ENCODE data around the gene POLK.
"Not testable (repeated sequence)": the region's sequence is repeated elsewhere in the genome, so short reads cannot be mapped to it uniquely, and the experiment has no call there.

The POLK gene

DNA sequence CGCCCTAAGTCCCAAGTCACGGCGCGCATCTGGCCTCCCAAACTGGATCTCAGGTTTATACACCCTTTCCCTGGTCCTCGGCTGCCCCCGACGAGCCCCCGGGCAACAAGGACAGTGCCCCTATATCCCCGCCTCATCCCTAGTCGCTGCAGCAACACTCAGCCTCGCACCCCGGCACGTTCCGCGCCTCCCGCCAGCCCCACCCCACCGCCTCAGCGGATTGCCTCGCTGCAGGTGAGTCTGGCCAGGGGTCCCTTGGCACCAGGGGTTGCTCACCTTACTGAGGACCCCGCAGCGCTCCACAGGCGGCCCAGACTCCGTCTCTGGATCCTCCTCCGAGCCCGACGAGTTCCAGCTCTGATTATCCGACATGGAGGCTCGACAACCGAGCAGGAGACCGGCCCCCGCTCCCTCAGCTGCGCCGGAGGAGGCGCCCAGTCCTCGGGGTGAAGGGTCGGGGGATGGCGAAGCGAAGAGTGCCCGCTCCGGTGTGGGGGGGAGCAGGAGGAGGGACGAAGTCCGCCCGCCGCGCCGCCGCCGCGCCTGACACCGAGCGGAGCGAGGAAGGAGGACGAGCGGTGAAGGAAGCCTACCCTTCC, 756 bp upstream of the POLK start:
- DNase-seq (ENCODE audit: low read depth in 3 of 3): peak in 2 of 3 experiments; percentile 1 to 19

GRCh38 chr5:75512383-75513074, 838 bp downstream of the POLK start:
- no peak for DNase-seq (ENCODE audit: low read depth in 3 of 3)

- no peak for DNase-seq (ENCODE audit: low read depth in 3 of 3)
Observed at GRCh38 chr5:75513841-75514240, 2.1 kb downstream of the POLK start.

GRCh38 chr5:75514323-75514722, 2.6 kb downstream of the POLK start:
- DNase-seq (ENCODE audit: low read depth in 3 of 3): no peak

DNA sequence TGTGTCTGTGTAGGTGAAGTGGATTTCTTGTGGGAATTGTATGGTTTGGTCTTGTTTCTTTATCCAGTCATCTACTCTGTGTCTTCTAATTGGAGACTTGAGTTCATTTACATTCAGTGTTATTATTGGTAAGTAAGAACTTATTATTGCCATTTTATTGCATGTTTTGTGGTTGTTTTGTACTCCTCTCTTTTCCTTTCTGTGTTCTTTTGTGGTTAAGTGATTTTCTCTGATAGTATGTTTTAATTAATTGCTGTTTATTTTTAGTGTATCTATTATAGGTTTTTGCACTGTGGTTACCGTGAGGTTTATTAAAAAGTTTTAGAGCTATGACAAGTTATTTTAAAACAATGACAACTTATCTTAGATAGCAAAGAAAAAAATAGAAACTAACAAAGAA, 8.1 kb downstream of the POLK start:
- no peak for DNase-seq (ENCODE audit: low read depth in 3 of 3)

GRCh38 chr5:75521195-75521594, 9.5 kb downstream of the POLK start:
- DNase-seq (ENCODE audit: low read depth in 3 of 3): no peak

DNA sequence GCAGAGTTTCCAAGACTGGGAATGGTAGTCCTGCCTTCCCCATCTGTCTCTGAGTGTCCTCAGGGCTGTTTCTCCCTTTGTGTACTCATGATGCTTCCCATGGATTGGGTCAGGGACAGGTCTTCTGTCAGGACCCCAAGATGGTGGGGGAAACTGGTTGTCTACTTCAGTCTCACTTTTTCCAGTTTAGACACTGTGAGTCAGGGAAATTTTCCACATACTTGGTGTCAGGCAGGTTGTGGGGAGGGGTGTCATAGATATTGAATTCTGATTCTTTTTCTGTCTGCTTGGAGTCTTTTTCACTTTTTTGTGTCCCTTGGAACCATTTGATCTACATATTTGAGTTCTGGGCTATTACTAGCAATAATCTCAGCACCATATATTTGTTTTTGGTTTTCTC, 10.3 kb downstream of the POLK start:
- DNase-seq (ENCODE audit: low read depth in 3 of 3): no peak

- no peak for DNase-seq (ENCODE audit: low read depth in 3 of 3)
Observed at GRCh38 chr5:75522542-75522941, 10.9 kb downstream of the POLK start.

DNA sequence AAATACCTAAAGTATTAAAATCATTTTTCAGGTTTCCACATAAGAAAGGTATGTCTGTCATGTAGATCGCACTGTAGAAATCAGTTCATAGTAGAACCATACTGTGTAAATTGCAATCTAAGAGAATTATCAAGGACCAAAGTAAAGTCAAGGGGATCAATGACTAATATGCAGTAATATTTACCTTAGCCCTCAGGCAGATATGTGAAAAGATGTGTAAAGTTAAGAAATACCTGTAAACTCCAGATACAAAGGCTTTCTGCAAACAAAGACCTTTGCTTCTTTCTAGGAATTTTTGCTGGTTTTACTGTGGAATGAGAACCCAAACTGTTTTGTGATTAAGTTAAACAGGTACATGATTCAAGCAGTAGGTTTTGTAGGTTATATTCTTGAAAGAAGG, 11.6 kb downstream of the POLK start:
- DNase-seq (ENCODE audit: low read depth in 3 of 3): no peak

GRCh38 chr5:75524071-75524470, 12.4 kb downstream of the POLK start:
- DNase-seq (ENCODE audit: low read depth in 3 of 3): no peak

- no peak for DNase-seq (ENCODE audit: low read depth in 3 of 3)
Observed at GRCh38 chr5:75524591-75524990, 12.9 kb downstream of the POLK start.

- no peak for DNase-seq (ENCODE audit: low read depth in 3 of 3)
Observed at GRCh38 chr5:75525344-75525743, 13.7 kb downstream of the POLK start.

- DNase-seq (ENCODE audit: low read depth in 3 of 3): no peak
Observed at GRCh38 chr5:75526070-75526469, 14.4 kb downstream of the POLK start.

DNA sequence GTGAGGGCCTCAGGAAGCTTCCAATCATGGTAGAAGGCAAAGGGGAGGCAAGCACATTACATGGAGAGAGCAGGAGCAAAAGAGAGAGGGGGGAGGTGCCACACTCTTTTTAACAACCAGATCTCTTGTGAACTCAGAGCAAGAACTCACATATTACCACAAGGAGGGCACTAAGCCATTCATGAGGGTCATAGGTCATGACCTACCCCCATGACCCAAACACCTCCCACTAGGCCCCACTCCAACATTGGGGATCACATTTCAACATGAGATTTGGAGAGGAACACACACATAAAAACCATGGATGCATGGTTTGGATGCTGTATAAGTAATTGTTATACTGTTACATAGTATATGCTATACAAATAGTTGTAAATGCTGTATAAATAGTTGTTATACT, 17.5 kb downstream of the POLK start:
- no peak for DNase-seq (ENCODE audit: low read depth in 3 of 3)

DNA sequence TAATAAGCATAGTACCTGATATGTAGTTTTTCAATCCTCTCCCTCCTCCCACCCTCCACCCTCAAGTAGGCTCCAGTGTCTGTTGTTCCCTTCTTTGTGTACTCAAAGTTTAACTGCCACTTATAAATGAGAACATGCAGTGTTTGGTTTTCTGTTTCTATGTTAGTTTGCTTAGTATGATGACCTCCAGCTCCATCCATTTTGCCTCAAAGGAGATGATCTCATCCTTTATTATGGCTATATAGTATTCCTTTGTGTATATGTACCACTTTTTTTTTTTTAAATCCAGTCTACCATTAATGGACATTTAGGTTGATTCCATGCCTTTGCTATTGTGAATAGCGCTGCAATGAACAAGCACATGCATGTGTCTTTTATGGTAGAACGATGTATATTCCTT, 20.5 kb downstream of the POLK start:
- no peak for DNase-seq (ENCODE audit: low read depth in 3 of 3)

- not testable (repeated sequence) for DNase-seq (ENCODE audit: low read depth in 3 of 3)
Observed at GRCh38 chr5:75533716-75534115, 22.0 kb downstream of the POLK start.

DNA sequence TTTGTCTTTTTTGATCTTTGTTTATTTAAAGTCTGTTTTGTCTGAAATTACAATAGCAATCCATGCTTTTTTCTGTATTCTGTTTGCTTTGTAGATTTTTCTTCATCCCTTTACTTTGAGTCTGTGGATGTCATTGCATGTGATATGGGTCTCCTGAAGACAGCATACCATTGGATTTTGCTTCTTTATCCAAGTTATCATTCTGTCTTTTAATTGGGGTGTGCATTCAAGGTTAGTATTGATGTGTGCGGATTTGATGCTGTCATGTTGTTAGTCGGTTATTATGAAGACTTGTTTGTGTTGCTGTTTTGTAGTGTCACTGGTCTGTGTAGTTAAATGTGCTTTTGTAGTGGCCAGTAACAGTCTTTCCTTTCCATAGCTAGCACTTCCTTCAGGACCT, 23.0 kb downstream of the POLK start:
- DNase-seq (ENCODE audit: low read depth in 3 of 3): no peak

GRCh38 chr5:75536147-75536546, 24.5 kb downstream of the POLK start:
- DNase-seq (ENCODE audit: low read depth in 3 of 3): no peak

DNA sequence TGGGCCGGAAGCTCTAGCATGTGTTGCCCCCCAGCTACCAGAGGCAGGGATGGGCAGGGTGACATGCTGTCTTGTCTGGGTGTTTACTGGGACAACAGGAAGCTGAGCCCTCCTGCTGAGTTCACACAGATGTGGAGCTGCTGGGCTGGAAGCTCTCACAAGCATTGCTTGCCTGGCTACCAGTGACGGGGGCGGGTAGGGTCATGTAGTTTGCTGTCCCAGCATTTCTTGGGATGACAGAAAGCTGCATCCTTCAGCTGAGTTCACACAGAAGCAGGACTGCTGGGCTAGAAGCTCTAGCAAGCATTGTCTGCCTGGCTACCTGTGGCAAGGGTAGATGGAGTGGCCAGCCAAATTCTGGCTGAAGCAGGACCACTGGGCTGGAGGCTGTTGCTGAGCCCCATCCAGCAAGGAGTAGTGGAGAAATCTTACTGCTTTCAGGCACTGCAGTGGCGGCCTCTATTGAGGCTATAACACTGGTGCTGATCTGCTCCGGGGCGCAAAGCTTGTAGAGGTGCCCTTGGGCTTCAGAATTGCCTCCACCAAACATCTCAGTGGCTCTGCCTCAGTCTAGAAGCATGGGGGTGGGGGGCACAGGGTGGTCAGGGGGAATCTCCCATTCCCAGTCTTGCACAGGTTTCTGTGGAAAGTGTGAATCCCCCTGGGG, 25.1 kb downstream of the POLK start:
- DNase-seq (ENCODE audit: low read depth in 3 of 3): no peak

DNA sequence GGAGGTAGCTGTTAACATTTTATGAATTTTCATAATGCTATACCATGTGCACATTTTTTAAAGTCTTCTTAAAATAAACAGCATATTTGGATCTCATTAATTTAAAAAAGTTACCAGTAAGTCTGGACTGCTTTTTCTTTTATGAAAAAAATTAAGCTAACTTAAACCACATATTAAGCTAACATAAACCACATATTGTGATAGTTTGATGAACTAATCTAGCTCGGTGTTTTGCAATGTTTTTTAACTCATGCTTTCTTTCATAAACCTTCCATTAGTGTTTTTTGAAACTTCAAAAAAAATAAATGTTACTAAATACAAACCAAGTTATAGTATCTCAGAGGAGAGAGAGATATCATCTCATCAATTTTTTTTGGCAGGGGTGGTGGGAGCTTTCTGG, 26.5 kb downstream of the POLK start:
- DNase-seq (ENCODE audit: low read depth in 3 of 3): no peak

DNA sequence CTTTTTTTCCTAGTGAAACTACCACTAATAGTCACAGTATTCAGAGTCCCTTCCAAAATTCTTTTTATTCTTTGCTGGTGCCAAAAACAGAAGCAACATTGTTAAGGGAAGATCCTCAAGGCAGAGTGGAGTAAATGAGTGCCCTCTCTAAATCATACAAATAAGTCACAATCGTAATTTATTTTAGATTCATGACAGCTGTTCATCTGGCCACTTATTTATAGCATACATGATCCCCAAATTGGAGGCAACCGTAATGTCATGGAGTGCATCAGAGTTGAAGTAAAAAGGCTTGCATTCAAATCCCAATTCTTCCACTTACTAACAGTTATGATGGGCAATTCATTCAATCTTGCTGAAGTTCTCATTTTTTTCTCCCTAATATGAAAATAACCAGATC, 33.4 kb downstream of the POLK start:
- DNase-seq (ENCODE audit: low read depth in 3 of 3): no peak

DNA sequence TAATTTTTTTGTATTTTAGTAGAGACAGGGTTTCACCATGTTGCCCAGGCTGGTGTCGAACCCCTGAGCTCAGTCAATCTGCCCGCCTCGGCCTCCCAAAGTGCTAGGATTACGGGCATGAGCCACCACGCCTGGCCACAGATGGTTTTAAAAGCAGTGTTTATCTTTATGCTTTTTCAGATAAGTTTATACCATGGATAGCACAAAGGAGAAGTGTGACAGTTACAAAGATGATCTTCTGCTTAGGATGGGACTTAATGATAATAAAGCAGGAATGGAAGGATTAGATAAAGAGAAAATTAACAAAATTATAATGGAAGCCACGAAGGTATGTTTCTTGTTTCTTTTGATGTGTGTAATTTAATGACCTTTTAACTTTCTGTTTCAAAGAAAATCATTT, 35.1 kb downstream of the POLK start:
- no peak for DNase-seq (ENCODE audit: low read depth in 3 of 3)

- DNase-seq (ENCODE audit: low read depth in 3 of 3): no peak
Observed at GRCh38 chr5:75547812-75548211, 36.1 kb downstream of the POLK start.

All from stimulated activated CD4-positive, alpha-beta T cell treated with anti-CD3 and anti-CD28 coated beads, TNF-alpha, amount 100 ng/mL, for 4 hours (primary cell).